ENCODE measurements around the gene RPS29. TPM values are rescaled to one million over a fixed set of nuclear protein-coding genes. Genes with fewer than 3 reads are reported as not detected.
A peak's percentile ranks its signal among the peaks of the same experiment; 100 is the strongest.

Gene RPS29
- total and polyA plus RNA-seq, 10 of the 15 experiments (the other 5 are each of a cell fraction or from before 2014, with no cell fraction given), result 2,685 to 10,815 (median 4,359) TPM

DNA sequence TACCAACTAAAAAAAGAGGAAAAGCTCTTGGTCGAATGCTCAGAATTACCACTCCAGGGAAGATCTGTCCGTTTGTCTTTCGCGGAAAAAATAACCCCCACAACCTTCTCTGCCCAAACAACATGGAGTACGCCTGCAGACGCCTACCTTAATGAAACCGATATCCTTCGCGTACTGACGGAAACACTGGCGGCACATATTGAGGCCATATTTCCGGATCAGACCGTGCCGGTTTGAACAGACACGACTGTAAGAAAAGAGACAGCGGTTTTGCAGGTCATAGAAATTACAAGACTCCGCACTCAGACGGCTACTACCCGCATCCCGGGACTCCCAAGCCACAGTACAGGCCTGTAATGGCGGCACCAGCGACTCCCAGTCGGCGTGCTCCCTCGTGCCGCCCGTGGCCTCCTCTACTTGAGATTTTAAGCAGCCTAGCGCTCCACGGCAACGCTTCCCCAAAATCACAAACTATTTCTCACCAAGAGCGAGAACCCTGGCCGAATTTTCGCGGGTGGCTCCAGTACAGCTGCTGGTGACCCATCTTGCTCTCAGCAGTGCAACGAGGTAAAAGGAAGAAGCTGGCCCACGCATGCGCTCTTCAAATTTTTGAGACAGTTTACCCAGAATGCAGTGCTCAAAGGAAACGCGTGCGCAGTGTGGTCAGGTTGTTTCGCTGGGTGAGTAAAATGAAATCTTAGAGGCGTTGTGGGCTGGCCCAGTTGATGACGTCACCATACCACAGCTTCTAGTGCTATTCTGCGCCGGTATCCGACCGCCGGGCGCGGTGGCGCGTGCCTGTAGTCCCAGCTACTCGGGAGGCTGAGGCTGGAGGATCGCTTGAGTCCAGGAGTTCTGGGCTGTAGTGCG is at the start of gene RPS29 (continued):
- TF ChIP-seq CBFB (IDR thresholded peaks at IDR 0.05; ENCODE audit: low read depth) (peak; percentile 54), SIX5 (IDR thresholded peaks at IDR 0.05; ENCODE audit: low read depth, low read length, severe bottlenecking) (no peak), EP300 (IDR thresholded peaks at IDR 0.05; ENCODE audit: borderline replicate concordance in 1 of 2, control insufficient read depth in 1 of 2, low read depth in 2 of 2, low read length in 2 of 2) (no peak; a peak in 1 of 4 replicates), ZZZ3 (IDR thresholded peaks at IDR 0.05; ENCODE audit: control insufficient read depth, insufficient read length, low read depth) (no peak), RBBP5 (conservative IDR thresholded peaks at IDR 0.05) (no peak), STAT3 (IDR thresholded peaks at IDR 0.05; ENCODE audit: low read depth, low read length) (no peak; the same call in 1 of the 2 replicates), SP1 (IDR thresholded peaks at IDR 0.05; ENCODE audit: low read depth, low read length) (no peak), FOXK2 (IDR thresholded peaks at IDR 0.05) (peak; percentile 68), KLF5 (IDR thresholded peaks at IDR 0.05; ENCODE audit: partially characterized antibody) (peak; percentile 81), BHLHE40 (IDR thresholded peaks at IDR 0.05; ENCODE audit: borderline replicate concordance in 1 of 2, low read depth in 2 of 2, low read length in 1 of 2) (peak; percentile 84 to 95)
- TF ChIP-seq, protein P1, sequence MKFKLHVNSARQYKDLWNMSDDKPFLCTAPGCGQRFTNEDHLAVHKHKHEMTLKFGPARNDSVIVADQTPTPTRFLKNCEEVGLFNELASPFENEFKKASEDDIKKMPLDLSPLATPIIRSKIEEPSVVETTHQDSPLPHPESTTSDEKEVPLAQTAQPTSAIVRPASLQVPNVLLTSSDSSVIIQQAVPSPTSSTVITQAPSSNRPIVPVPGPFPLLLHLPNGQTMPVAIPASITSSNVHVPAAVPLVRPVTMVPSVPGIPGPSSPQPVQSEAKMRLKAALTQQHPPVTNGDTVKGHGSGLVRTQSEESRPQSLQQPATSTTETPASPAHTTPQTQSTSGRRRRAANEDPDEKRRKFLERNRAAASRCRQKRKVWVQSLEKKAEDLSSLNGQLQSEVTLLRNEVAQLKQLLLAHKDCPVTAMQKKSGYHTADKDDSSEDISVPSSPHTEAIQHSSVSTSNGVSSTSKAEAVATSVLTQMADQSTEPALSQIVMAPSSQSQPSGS (IDR thresholded peaks at IDR 0.05; ENCODE audit: low read length), result peak; percentile 89
- TF ChIP-seq, protein P2, sequence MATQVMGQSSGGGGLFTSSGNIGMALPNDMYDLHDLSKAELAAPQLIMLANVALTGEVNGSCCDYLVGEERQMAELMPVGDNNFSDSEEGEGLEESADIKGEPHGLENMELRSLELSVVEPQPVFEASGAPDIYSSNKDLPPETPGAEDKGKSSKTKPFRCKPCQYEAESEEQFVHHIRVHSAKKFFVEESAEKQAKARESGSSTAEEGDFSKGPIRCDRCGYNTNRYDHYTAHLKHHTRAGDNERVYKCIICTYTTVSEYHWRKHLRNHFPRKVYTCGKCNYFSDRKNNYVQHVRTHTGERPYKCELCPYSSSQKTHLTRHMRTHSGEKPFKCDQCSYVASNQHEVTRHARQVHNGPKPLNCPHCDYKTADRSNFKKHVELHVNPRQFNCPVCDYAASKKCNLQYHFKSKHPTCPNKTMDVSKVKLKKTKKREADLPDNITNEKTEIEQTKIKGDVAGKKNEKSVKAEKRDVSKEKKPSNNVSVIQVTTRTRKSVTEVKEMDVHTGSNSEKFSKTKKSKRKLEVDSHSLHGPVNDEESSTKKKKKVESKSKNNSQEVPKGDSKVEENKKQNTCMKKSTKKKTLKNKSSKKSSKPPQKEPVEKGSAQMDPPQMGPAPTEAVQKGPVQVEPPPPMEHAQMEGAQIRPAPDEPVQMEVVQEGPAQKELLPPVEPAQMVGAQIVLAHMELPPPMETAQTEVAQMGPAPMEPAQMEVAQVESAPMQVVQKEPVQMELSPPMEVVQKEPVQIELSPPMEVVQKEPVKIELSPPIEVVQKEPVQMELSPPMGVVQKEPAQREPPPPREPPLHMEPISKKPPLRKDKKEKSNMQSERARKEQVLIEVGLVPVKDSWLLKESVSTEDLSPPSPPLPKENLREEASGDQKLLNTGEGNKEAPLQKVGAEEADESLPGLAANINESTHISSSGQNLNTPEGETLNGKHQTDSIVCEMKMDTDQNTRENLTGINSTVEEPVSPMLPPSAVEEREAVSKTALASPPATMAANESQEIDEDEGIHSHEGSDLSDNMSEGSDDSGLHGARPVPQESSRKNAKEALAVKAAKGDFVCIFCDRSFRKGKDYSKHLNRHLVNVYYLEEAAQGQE (IDR thresholded peaks at IDR 0.05; ENCODE audit: low read depth, low read length), result 0 out of 2 replicates have a peak, but pooled peaks have one; percentile 14
- TF ChIP-seq, protein P3, sequence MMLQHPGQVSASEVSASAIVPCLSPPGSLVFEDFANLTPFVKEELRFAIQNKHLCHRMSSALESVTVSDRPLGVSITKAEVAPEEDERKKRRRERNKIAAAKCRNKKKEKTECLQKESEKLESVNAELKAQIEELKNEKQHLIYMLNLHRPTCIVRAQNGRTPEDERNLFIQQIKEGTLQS (IDR thresholded peaks at IDR 0.05; ENCODE audit: borderline replicate concordance, extremely low read depth, low read depth, low read length), result no peak
- TF ChIP-seq, protein P4, sequence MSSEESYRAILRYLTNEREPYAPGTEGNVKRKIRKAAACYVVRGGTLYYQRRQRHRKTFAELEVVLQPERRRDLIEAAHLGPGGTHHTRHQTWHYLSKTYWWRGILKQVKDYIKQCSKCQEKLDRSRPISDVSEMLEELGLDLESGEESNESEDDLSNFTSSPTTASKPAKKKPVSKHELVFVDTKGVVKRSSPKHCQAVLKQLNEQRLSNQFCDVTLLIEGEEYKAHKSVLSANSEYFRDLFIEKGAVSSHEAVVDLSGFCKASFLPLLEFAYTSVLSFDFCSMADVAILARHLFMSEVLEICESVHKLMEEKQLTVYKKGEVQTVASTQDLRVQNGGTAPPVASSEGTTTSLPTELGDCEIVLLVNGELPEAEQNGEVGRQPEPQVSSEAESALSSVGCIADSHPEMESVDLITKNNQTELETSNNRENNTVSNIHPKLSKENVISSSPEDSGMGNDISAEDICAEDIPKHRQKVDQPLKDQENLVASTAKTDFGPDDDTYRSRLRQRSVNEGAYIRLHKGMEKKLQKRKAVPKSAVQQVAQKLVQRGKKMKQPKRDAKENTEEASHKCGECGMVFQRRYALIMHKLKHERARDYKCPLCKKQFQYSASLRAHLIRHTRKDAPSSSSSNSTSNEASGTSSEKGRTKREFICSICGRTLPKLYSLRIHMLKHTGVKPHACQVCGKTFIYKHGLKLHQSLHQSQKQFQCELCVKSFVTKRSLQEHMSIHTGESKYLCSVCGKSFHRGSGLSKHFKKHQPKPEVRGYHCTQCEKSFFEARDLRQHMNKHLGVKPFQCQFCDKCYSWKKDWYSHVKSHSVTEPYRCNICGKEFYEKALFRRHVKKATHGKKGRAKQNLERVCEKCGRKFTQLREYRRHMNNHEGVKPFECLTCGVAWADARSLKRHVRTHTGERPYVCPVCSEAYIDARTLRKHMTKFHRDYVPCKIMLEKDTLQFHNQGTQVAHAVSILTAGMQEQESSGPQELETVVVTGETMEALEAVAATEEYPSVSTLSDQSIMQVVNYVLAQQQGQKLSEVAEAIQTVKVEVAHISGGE (CRISPR knock-in tag; IDR thresholded peaks at IDR 0.05), result 0 out of 2 replicates have a peak, but pooled peaks have one; percentile 33
- TF ChIP-seq, protein P5, sequence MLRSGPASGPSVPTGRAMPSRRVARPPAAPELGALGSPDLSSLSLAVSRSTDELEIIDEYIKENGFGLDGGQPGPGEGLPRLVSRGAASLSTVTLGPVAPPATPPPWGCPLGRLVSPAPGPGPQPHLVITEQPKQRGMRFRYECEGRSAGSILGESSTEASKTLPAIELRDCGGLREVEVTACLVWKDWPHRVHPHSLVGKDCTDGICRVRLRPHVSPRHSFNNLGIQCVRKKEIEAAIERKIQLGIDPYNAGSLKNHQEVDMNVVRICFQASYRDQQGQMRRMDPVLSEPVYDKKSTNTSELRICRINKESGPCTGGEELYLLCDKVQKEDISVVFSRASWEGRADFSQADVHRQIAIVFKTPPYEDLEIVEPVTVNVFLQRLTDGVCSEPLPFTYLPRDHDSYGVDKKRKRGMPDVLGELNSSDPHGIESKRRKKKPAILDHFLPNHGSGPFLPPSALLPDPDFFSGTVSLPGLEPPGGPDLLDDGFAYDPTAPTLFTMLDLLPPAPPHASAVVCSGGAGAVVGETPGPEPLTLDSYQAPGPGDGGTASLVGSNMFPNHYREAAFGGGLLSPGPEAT (IDR thresholded peaks at IDR 0.05; ENCODE audit: low read depth), result peak; percentile 73; the same call in 1 of the 2 replicates

All from GM12878 (cell line).